ENCODE measurements around the gene TSBP1.
"Not testable (repeated sequence)": the region's sequence is repeated elsewhere in the genome, so short reads cannot be mapped to it uniquely, and the experiment has no call there.

The TSBP1 gene

DNA sequence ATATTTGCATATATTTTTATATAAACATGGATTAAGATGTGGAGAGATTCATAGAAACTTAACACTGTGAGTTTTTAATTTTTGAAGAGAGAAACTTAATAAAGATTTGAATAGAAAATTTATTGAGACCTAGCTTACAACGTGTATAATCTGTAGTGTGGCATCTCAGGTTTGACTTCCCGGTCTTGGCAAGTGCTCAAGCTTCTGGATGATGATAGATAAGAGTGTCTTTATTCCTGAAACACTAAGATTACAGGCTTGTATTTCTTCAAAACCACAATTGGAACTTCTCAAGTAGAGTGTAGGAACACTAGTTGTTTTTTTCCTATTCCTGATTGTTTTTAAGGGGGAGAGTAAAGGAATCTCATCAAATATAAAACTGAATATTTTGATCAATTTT lies 83.3 kb downstream of the TSBP1 start:
- no peak for DNase-seq (ENCODE audit: low spot score)

DNA sequence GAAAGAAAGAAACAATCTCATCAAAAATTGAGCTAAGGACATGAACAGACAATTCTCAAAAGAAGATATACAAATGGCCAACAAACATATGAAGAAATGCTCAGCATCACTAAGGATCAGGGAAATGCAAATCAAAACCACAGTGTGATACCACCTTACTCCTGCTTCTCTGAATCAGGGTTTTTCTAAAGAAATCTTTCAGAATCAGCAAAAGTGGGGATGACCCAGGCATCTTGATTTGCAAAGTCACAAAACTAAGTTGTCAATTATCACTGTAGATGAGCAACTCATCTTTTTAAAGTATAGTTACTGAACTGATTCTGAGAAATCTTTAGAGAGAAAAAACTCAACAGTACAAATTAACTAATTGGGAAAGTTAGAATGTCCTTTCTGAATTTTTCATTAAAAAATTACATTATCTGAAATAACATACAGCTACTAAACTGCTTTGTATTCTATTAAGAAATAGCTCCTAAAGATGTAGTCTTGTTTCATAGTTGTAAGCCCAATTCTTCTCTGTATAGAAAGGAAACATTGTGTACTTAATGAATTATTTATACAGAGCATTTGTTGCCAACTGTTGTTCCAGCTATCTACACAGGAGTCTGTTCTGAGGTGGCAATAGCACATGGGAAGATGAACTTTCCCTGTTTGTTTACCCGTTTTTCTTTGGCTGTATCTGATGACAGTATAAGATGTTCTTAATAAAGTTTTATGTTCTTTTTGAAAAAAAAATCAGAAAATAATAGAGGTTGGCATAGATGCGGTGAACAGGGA lies 97.7 kb downstream of the TSBP1 start:
- not testable (repeated sequence) for DNase-seq (ENCODE audit: low spot score)

DNA sequence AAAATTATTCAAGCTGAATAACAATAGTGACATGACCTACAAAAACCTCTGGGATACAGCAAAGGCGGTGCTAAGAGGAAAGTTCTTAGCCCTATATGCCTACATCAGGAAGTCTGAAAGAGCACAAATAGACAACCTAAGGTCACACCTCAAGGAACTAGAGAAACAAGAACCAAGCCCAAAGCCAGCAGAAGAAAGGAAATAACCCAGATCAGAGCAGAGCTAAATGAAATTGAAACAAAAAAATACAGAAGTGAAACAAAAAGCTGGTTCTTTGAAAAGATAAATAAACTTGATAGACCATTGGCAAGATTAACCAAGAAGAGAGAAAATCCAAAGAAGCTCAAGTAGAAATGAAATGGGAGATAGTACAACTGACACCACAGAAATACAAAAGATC lies 100.3 kb downstream of the TSBP1 start:
- DNase-seq (ENCODE audit: low spot score): no peak

DNA sequence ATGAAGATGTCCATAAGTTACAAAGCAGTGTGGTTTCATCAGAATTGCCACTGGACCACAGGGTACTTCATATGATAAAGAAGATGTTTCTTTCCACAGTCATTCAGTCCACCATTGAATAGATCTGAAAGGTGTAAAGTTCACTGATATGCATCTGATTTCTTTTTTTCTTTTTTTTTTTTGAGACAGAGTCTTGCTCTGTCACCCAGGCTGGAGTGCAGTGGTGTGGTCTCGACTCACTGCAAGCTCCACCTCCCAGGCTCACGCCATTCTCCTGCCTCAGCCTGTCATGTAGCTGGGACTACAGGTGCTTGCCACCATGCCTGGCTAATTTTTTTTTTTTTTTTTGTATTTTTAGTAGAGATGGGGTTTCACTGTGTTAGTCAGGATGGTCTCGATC lies 103.2 kb downstream of the TSBP1 start:
- DNase-seq (ENCODE audit: low spot score): not testable (repeated sequence)

DNA sequence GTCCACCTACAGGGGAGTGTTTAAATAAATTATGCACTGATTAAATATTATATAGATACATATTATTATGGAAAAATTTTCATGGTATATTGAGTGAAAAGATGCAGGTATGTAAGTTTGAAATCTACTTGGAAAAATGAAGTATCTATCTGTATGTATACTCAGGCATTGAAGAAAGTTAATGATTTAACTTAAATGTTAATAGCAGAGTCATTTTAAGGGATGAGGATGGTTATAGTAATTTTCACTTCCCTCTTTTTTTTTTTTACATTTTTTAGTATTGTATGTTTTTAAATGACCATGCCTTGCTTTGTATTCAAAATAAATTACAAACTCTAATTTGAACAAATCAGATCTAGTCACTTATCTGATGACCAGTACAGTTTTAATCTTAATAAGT lies 104.7 kb downstream of the TSBP1 start:
- no peak for DNase-seq (ENCODE audit: low spot score)

DNA sequence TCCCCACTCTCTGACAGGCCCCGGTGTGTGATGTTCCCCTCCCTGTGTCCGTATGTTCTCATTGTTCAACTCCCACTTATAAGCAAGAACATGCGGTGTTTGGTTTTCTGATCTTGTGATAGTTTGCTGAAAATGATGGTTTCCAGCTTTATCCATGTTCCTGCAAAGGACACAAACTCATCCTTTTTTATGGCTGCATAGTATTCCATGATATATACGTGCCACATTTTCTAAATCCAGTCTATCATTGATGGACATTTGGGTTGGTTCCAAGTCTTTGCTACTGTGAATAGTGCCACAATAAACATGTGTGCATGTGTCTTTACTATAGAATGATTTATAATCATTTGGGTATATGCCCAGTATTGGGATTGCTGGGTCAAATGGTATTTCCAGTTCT lies 114.4 kb downstream of the TSBP1 start:
- DNase-seq (ENCODE audit: low spot score): not testable (repeated sequence)

DNA sequence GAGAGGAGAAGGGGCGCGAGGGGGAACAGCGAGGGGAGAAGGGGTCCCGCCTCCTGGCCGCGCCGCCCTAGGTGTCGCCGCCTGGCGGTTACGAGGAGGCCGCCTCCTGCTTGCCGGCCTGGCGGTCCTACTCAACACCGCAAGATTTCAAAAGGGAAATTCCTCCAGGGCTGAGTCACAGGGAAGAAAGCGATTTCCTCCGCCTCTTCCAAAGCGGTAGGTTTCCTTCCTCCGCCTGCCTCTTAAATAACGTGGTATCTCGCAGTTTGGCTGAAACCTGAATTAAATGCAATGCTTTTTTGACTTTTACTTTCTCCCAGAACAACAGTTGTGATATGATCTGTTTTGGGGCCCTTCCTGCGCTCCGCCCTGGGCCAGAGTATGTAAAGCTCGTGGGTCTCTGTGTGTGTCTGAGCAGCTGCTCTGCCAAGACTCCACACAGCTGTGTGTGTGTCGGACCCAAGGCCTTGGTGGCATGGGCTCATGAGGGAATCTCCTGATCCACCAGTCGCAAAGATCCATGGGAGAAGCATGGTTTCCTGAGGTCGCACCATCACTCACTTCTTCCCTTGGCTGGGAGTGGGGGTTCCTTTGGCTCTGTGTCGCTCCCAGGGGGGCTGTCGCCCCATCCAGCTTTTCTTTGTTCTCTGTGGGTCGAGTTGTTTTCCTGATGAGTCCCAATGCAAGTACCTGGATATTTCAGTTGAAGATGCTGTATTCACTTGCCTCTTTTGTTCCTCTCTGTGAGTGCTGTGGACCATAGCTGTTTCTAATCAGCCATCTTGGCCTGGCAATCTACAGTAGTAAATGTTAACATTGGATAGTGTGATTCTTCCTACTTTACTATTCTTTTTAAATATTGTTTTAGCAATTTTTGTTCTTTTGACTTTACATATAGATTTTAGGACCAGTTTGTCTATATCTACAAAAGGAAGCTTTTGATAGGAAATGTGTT lies 116.2 kb downstream of the TSBP1 start:
- peak; percentile 70 for DNase-seq (ENCODE audit: low spot score)

DNA sequence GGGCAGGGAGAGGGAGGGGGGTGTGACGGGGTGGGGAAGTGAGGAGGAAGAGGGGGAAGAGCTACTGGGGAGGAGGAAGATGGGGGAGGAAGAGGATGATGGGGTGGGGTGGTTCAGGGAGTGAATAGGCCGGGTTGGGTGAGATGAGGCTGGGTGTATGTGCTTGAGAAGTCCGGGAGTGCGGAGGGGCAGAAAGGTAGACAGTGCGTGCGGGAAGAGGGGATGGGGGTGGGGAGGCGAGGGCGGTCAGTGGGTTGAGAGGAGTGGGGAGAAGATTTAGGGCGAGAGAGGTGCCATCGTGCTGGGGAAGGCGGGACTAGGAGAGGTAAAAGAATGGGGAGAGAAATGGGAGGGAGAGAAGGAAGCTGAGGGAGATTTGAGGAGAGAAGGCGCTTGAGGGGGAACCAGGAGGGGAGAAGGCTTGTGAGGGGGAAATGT lies 116.9 kb downstream of the TSBP1 start:
- no peak for DNase-seq (ENCODE audit: low spot score)

DNA sequence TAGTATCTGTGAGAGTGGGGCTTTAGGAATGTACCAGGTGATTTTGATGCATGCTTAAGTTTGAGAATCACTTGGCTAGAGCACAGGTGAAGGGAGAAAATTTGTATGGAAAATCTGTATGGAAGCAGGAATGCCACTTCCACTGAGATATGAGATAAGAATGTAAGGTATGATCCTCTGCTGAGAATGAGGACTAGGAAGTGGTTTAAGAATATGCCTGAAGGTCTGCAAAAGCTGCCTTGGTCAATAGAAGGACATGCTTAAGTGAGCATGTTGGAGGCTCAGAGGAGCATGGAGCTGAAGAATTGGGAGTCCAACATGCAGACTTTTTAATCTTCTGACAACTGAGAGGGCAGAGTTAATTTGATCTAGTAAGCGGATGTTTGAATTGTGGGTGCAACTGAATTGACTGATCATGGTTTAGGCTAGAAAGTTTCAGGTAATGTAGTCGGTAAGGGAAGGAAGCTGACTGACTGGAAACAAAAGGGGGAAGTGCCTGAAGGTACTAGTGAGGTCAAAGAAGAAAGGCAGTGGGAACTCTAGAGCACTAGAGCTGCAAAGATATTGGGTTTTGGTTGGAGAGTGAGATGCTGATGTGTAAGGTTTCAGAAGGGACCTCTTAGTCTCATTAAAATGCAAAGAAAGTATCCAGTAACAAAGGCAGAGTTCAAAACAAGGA lies 119.2 kb downstream of the TSBP1 start:
- no peak for DNase-seq (ENCODE audit: low spot score)

DNA sequence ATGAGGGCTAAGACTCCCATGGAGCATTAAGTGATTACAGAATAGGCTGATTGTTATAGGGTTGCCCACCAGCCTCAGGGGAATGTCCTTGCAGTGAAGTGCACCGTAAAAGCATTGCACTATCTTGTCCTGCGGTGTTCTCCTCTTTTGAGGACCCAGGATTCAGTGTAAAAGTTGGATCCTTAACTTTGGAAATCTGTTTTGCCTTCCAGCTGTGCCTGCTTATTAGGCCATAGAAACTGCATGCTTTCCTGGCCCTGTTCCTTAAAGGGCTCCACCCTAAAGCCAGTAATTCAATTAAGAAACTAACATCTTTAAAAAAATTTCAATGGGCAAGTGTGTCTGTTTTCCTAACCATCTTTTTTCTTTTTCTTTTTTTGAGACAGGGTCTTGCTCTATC lies 122.4 kb downstream of the TSBP1 start:
- no peak for DNase-seq (ENCODE audit: low spot score)

DNA sequence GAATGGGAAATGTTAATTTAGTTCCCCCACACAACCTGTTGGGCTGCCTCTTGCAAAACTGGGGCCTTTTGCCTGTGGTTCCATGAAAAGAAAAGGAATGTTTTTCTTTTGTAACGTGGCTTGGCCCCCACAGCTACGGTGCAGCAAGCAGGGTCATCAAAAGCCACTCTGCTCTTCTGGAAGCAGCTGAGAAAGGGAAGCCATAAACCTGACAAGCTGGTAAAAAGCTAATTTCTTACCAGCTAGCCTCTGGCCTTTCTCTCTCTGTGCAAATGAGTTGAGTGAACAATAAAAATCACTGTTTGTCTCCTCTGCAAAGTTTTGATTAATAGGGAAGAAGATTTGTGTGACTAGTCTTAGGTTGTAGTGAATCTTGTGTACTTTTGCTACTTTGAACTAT lies 124.3 kb downstream of the TSBP1 start:
- DNase-seq (ENCODE audit: low spot score): no peak

DNA sequence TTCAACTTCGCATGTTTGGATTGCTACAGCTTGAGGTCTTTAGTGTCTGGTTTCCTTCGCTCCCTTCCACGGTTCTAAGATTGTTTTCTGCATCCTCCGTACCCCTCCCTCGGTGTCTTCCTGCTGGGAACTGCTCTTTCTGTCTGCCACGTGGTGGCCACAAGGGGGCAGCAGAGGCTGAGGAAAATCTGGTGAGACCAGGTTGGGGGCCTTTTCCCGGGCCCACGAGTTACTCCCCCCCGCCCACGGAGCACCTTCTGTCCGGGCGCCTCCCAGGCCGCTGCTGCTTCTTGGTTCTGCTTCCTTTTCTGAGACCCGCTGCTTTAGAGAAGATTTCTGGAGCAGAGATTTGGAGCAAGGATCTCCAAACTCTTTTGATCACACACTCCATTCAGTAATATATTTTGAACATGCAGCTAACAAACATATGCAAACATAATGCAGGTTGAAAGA lies 126.7 kb downstream of the TSBP1 start:
- peak; percentile 83 for DNase-seq (ENCODE audit: low spot score)

DNA sequence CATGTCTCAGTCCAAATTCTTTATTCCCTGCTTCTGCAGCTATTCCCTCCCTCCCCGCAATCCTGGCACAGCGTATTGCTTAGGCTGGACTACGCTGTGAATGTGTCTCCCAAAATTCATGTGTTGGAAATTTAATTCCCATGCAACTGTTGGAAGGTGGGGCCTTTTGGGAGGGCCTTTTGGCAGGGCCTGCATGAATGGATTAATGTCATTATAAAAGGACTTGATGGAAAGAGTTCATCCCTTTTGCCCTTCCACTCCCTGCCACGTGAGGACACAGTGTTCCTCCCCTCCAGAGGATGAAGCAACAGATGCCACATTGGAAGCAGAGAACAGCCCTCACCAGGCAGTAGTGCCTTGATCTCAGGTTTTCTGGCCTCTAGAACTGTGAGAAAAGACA lies 127.4 kb downstream of the TSBP1 start:
- DNase-seq (ENCODE audit: low spot score): no peak

Data from D341Med (cell line).